ENCODE data around the gene RFX7. TPM values are rescaled to one million over a fixed set of nuclear protein-coding genes. Genes with fewer than 3 reads are reported as not detected.

RFX7 gene
- total and polyA plus RNA-seq, 2 donors (not counting 1 experiment from before 2014, with no cell fraction given): 6.6 to 44.8 TPM

DNA sequence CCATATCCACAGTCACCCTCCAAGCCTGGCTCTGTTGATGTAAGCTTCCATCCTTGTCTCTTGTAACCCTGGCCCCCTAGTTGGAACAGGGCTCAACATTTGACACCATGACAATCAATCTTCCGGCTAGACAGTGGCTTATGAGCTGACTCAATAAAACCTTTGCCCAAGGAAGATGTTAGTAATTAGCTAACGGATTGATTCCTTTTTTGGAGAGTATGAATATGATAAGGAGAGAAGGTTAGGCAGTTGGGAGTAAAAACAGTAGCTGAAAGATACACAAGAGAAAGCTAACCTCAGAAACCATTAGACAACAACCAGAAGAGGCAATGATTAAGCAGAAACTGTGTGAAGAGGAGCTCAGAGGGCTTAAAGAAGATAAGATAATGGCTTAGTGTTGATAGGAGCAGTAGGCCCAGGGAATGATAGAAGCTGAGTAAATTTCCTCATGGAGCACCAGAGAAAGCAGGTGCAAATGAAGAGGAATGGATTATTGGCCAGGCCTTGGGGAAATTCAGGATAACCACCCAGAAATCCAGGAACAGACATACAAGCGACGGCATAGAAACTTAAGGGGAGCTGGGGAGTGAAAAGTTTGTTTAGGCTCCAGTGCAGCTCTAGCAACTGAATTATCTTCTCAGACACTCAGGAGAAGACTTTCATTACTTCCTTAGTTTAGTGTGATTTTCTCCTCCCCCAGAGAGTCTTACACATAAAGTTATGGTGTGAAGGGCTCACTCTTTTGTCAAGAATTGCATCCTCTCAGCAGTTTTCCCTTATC, 7.8 kb upstream of the RFX7 start:
- WGBS (ENCODE audit: insufficient coverage): no CpG with 5 or more reads among the region's 4 CpGs
- H3K4me3 ChIP-seq (ENCODE audit: control extremely low read depth in 1 of 5, extremely low read depth in 1 of 5, insufficient read depth in 1 of 5, low read depth in 2 of 5, low read length in 4 of 5): no peak overlapping the region
- no peak overlapping the region for H3K27ac ChIP-seq (ENCODE audit: low read length in 2 of 2)
- H3K9me3 Mint-ChIP-seq (ENCODE audit: insufficient read depth): no peaks in the 10 kb centered on the region
- no peaks in the 10 kb centered on the region for H4K20me1 ChIP-seq (ENCODE audit: control insufficient read depth, insufficient read depth, low read length, poor library complexity, severe bottlenecking)
- no peak overlapping the region for H3K4me2 ChIP-seq (replicated peaks; ENCODE audit: low read depth, low read length, poor library complexity, severe bottlenecking)
- TF ChIP-seq CTCF (IDR thresholded peaks at IDR 0.05) (no peak), EZH2 (IDR thresholded peaks at IDR 0.05; ENCODE audit: borderline replicate concordance, insufficient read depth, low read depth, low read length, poor library complexity, severe bottlenecking) (no peak)
- no peaks in the 10 kb centered on the region for H3K27me3 Mint-ChIP-seq
- DNase-seq (no peak), ATAC-seq (ENCODE audit: low read depth) (no peak)
- H3K4me1 Mint-ChIP-seq: no peaks in the 10 kb centered on the region
- H3K4me3 Mint-ChIP-seq: no peak overlapping the region
- no peaks in the 10 kb centered on the region for H3K79me2 ChIP-seq (ENCODE audit: control insufficient read depth, insufficient read depth, low read length)
- H3K4me1 ChIP-seq (ENCODE audit: control insufficient read depth in 2 of 2, insufficient read depth in 2 of 2, low read length in 2 of 2): no peaks in the 10 kb centered on the region
- H3K36me3 ChIP-seq (replicated peaks in 1 of 2; ENCODE audit: control extremely low read depth in 1 of 2, control insufficient read depth in 1 of 2, extremely low read depth in 1 of 2, insufficient read depth in 2 of 2, low read length in 1 of 2): no peaks in the 10 kb centered on the region
- no peak overlapping the region for H2AFZ ChIP-seq (ENCODE audit: insufficient read depth, low read depth, low read length, poor library complexity, severe bottlenecking)
- H3K27me3 ChIP-seq (replicated peaks in 1 of 4; ENCODE audit: control extremely low read depth in 1 of 4, control insufficient read depth in 3 of 4, insufficient read depth in 4 of 4, low read length in 3 of 4): peaks cover 0 to 6% (median 2%) of the 10 kb centered on the region in 4 experiments
- H3K9ac ChIP-seq (ENCODE audit: low read length): no peak overlapping the region
- POLR2A ChIA-PET: no interaction called here
- no peak overlapping the region for H3K27ac Mint-ChIP-seq
- CTCF ChIA-PET: interaction anchor here (0.7 to 1.5 kb wide), 4 partner anchors 20 to 198 kb away, joined by 3 to 4 read pairs (median 3); no protein-coding TSS in a partner anchor
- intact Hi-C loops (cut with micrococcal nuclease): no loop called here
- H3K9me3 ChIP-seq (ENCODE audit: control extremely low read depth in 1 of 3, control insufficient read depth in 2 of 3, insufficient read depth in 1 of 3, low read length in 2 of 3): no peaks in the 10 kb centered on the region

DNA sequence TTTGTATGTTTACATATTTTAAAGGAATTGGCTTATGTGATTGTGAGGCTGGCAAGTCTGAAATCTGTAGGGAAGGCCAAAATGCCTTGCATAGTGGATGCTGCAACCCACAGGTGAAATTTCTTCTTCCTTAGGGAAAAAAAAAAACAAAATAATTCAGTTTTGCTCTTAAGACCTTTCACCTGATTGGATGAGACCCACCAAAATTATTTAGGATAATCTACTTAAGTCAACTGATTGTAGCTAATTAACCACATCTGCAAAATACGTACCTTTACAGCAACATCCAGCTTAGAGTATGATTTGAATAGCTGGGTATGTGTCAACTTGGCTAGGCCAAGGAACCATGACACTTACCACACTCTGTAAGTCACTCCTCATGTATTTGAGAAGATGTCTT, 6.9 kb upstream of the RFX7 start:
- H3K79me2 ChIP-seq (ENCODE audit: control insufficient read depth, insufficient read depth, low read length): no peaks in the 10 kb centered on the region
- ChIA-PET POLR2A (no interaction called here), CTCF (interaction anchor here (1.0 to 1.5 kb wide), 4 partner anchors 11 to 197 kb away, joined by 3 to 7 read pairs (median 4); no protein-coding TSS in a partner anchor)
- Mint-ChIP-seq H3K27ac (no peak overlapping the region), H3K27me3 (no peaks in the 10 kb centered on the region), H3K4me3 (no peak overlapping the region), H3K4me1 (peaks cover 7% of the 10 kb centered on the region), H3K9me3 (ENCODE audit: insufficient read depth) (no peaks in the 10 kb centered on the region)
- WGBS (ENCODE audit: insufficient coverage): no CpG with 5 or more reads among the region's 1 CpG
- ATAC-seq (ENCODE audit: low read depth) (no peak), DNase-seq (no peak)
- no peak overlapping the region for H3K27ac ChIP-seq (ENCODE audit: low read length in 2 of 2)
- intact Hi-C loops (cut with micrococcal nuclease): no loop called here
- H3K27me3 ChIP-seq (replicated peaks in 1 of 4; ENCODE audit: control extremely low read depth in 1 of 4, control insufficient read depth in 3 of 4, insufficient read depth in 4 of 4, low read length in 3 of 4): peaks cover 0 to 6% (median 2%) of the 10 kb centered on the region in 4 experiments
- no peak overlapping the region for H3K9ac ChIP-seq (ENCODE audit: low read length)
- H3K4me2 ChIP-seq (replicated peaks; ENCODE audit: low read depth, low read length, poor library complexity, severe bottlenecking): no peak overlapping the region
- H3K4me1 ChIP-seq (ENCODE audit: control insufficient read depth in 2 of 2, insufficient read depth in 2 of 2, low read length in 2 of 2): peaks cover 2 to 6% of the 10 kb centered on the region in 2 donors
- no peak for TF ChIP-seq EZH2 (IDR thresholded peaks at IDR 0.05; ENCODE audit: borderline replicate concordance, insufficient read depth, low read depth, low read length, poor library complexity, severe bottlenecking)
- no peak for TF ChIP-seq CTCF (IDR thresholded peaks at IDR 0.05)
- no peaks in the 10 kb centered on the region for H4K20me1 ChIP-seq (ENCODE audit: control insufficient read depth, insufficient read depth, low read length, poor library complexity, severe bottlenecking)
- no peak overlapping the region for H3K4me3 ChIP-seq (ENCODE audit: control extremely low read depth in 1 of 5, extremely low read depth in 1 of 5, insufficient read depth in 1 of 5, low read depth in 2 of 5, low read length in 4 of 5)
- H3K9me3 ChIP-seq (ENCODE audit: control extremely low read depth in 1 of 3, control insufficient read depth in 2 of 3, insufficient read depth in 1 of 3, low read length in 2 of 3): no peaks in the 10 kb centered on the region
- H3K36me3 ChIP-seq (replicated peaks in 1 of 2; ENCODE audit: control extremely low read depth in 1 of 2, control insufficient read depth in 1 of 2, extremely low read depth in 1 of 2, insufficient read depth in 2 of 2, low read length in 1 of 2): no peaks in the 10 kb centered on the region
- H2AFZ ChIP-seq (ENCODE audit: insufficient read depth, low read depth, low read length, poor library complexity, severe bottlenecking): no peak overlapping the region
